Measurements from ENCODE around the gene NARS2.
"Not testable (repeated sequence)": the region's sequence is repeated elsewhere in the genome, so short reads cannot be mapped to it uniquely, and the experiment has no call there.

- TF ChIP-seq, protein P1, sequence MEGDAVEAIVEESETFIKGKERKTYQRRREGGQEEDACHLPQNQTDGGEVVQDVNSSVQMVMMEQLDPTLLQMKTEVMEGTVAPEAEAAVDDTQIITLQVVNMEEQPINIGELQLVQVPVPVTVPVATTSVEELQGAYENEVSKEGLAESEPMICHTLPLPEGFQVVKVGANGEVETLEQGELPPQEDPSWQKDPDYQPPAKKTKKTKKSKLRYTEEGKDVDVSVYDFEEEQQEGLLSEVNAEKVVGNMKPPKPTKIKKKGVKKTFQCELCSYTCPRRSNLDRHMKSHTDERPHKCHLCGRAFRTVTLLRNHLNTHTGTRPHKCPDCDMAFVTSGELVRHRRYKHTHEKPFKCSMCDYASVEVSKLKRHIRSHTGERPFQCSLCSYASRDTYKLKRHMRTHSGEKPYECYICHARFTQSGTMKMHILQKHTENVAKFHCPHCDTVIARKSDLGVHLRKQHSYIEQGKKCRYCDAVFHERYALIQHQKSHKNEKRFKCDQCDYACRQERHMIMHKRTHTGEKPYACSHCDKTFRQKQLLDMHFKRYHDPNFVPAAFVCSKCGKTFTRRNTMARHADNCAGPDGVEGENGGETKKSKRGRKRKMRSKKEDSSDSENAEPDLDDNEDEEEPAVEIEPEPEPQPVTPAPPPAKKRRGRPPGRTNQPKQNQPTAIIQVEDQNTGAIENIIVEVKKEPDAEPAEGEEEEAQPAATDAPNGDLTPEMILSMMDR (IDR thresholded peaks at IDR 0.05; ENCODE audit: low read length), result not testable (repeated sequence)
- TF ChIP-seq EZH2 (optimal IDR thresholded peaks at IDR 0.05; ENCODE audit: low read depth, low read length), result not testable (repeated sequence)
Observed at GRCh38 chr11:78609321-78609720, 34.7 kb upstream of the NARS2 start.
